ENCODE data around the gene RFX8. TPM values are rescaled to one million over a fixed set of nuclear protein-coding genes. Genes with fewer than 3 reads are reported as not detected.
"Not testable (repeated sequence)": the region's sequence is repeated elsewhere in the genome, so short reads cannot be mapped to it uniquely, and the experiment has no call there.

RFX8 gene
- total RNA-seq, 1 experiment from 2014 or later, result 0.77 TPM

DNA sequence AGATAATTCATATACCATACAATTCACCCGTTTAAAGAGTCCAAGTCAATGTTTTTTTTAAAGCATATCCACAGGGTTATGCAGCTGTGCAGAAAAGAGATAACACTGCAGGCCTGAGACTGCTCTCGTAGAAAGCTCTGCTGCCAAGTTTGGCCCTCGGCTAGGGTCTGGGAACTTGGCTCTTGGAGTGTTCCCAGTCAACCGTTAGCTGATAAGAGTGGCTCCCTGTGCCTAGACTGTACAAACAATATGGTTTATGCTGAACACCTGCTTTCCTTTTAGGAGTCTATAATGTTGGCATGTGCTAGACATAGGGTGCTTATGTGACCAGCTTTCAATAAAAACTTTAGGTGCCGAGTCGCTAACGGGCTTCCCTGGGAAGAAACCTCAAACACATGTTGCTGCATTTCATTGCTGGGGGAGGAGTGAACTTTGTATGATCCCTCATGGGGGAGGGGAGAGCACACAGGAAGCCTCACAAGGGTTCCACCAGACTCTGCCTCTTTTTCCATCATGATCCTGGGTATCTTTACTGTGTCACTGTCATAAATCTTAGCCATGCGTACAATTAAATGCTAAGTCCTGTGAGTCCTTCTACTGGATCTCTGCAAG lies 34.7 kb downstream of the RFX8 start:
- no TSS peak for BruUV-seq (replicated peaks)
- Histone ChIP-seq H3K4me1 (ENCODE audit: insufficient read depth, low read length) (peaks cover 30% of the 10 kb centered on the region), H3K9ac (ENCODE audit: low read length) (no peak overlapping the region), H4K20me1 (ENCODE audit: low read length) (no peaks in the 10 kb centered on the region), H3K27me3 (ENCODE audit: low read length) (no peaks in the 10 kb centered on the region), H3K9me2 (replicated peaks; ENCODE audit: low read length) (no peaks in the 10 kb centered on the region), H3K79me2 (ENCODE audit: low read length) (no peaks in the 10 kb centered on the region), H2AFZ (ENCODE audit: low read length) (no peak overlapping the region), H3K36me3 (ENCODE audit: low read depth, low read length) (no peaks in the 10 kb centered on the region), H3K4me2 (ENCODE audit: low read length) (no peak overlapping the region), H3K4me3 (ENCODE audit: low read length) (no peak overlapping the region), H3F3A (ENCODE audit: low read length, unreplicated experiment) (no peaks in the 10 kb centered on the region), H3K27ac (ENCODE audit: low read length) (no peak overlapping the region), H3K9me3 (ENCODE audit: low read length) (no peaks in the 10 kb centered on the region)
- POLR2A ChIA-PET (ENCODE audit: unreplicated experiment), result no interaction called here
- CTCF ChIA-PET, result no interaction called here
- TF ChIP-seq EZH2 (IDR thresholded peaks at IDR 0.05; ENCODE audit: low read length, unreplicated experiment) (no peak), EZH2phosphoT487 (IDR thresholded peaks at IDR 0.05; ENCODE audit: borderline replicate concordance, low read length) (no peak), CTCF (conservative IDR thresholded peaks at IDR 0.05; ENCODE audit: low read depth, low read length) (no peak)
- DNase-seq (no peak), ATAC-seq (no peak)
- intact Hi-C loops (cut with micrococcal nuclease), result no loop called here

DNA sequence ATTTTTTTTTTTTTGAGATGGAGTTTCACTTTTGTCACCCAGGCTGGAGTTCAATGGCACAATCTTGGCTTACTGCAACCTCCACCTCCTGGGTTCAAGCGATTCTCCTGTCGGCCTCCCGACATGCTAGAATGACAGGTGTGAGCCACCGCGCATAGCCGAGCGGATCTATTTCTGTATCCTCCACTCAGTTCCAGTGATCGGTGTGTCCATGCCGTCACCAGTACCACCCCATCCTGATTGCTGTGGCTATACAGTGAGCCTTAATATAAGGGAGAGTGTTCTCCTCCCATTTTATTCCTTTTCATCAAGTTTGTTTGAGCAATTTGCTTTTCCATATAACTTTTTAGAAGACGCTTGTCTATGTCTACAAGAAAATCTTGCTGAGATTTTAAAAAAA lies 35.2 kb downstream of the RFX8 start:
- no peak overlapping the region for H3K4me3 ChIP-seq (ENCODE audit: low read length)
- ATAC-seq (no peak), DNase-seq (no peak)
- ChIA-PET POLR2A (ENCODE audit: unreplicated experiment) (no interaction called here), CTCF (no interaction called here)
- TF ChIP-seq CTCF (conservative IDR thresholded peaks at IDR 0.05; ENCODE audit: low read depth, low read length) (no peak), EZH2phosphoT487 (IDR thresholded peaks at IDR 0.05; ENCODE audit: borderline replicate concordance, low read length) (no peak)
- BruUV-seq (replicated peaks), result no TSS peak
- no peaks in the 10 kb centered on the region for H4K20me1 ChIP-seq (ENCODE audit: low read length)
- no peaks in the 10 kb centered on the region for H3K9me2 ChIP-seq (replicated peaks; ENCODE audit: low read length)
- H3K4me2 ChIP-seq (ENCODE audit: low read length), result no peak overlapping the region
- no peaks in the 10 kb centered on the region for H3K36me3 ChIP-seq (ENCODE audit: low read depth, low read length)
- H3F3A ChIP-seq (ENCODE audit: low read length, unreplicated experiment), result no peaks in the 10 kb centered on the region
- no peak overlapping the region for H2AFZ ChIP-seq (ENCODE audit: low read length)
- no peak overlapping the region for H3K27ac ChIP-seq (ENCODE audit: low read length)
- H3K9me3 ChIP-seq (ENCODE audit: low read length), result no peaks in the 10 kb centered on the region
- H3K79me2 ChIP-seq (ENCODE audit: low read length), result no peaks in the 10 kb centered on the region
- peaks cover 26% of the 10 kb centered on the region for H3K4me1 ChIP-seq (ENCODE audit: insufficient read depth, low read length)
- H3K27me3 ChIP-seq (ENCODE audit: low read length), result no peaks in the 10 kb centered on the region
- intact Hi-C loops (cut with micrococcal nuclease), result no loop called here
- no peak overlapping the region for H3K9ac ChIP-seq (ENCODE audit: low read length)

DNA sequence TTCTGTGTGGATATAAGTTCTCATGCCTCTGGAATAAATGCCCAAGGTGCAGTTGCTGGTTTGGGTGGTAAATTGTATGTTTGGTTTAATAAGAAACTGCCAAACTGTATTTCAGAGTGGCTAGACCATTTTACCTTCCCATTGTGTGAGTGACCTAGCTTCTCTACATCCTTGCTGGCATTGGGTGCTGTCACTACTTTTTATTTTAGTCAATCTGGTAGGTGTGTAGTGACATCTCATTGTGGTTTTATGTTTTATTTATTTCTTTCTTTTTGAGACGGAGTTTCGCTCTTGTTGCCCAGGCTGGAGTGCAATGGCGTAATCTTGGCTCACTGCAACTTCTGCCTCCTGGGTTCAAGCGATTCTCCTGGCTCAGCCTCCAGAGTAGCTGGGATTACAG lies 36.4 kb downstream of the RFX8 start:
- H3F3A ChIP-seq (ENCODE audit: low read length, unreplicated experiment); ATAC-seq; H3K9me3 ChIP-seq (ENCODE audit: low read length); POLR2A ChIA-PET (ENCODE audit: unreplicated experiment); H3K4me3 ChIP-seq (ENCODE audit: low read length); H3K9me2 ChIP-seq (replicated peaks; ENCODE audit: low read length); BruUV-seq (replicated peaks); H3K36me3 ChIP-seq (ENCODE audit: low read depth, low read length); H2AFZ ChIP-seq (ENCODE audit: low read length); intact Hi-C loops (cut with micrococcal nuclease); H3K4me2 ChIP-seq (ENCODE audit: low read length); H4K20me1 ChIP-seq (ENCODE audit: low read length); H3K27me3 ChIP-seq (ENCODE audit: low read length); DNase-seq; H3K27ac ChIP-seq (ENCODE audit: low read length); H3K9ac ChIP-seq (ENCODE audit: low read length); H3K79me2 ChIP-seq (ENCODE audit: low read length): not testable (repeated sequence)
- CTCF ChIA-PET, result interaction anchor here (0.5 kb wide), 1 partner anchor 165 kb away, joined by 4 read pairs; no protein-coding TSS in a partner anchor
- peaks cover 24% of the 10 kb centered on the region for H3K4me1 ChIP-seq (ENCODE audit: insufficient read depth, low read length)

Data from PC-3 (cell line).